ENCODE results near the gene PLEKHA5.
"Not testable (repeated sequence)": the region's sequence is repeated elsewhere in the genome, so short reads cannot be mapped to it uniquely, and the experiment has no call there.

Gene PLEKHA5

GRCh38 chr12:19302100-19302640, 172.6 kb downstream of the PLEKHA5 start:
- no peak for DNase-seq (ENCODE audit: low read depth)
- H3K4me3 ChIP-seq (ENCODE audit: low read depth, low read length) = no peak overlapping the region
- no peak for TF ChIP-seq CTCF (conservative IDR thresholded peaks at IDR 0.05; ENCODE audit: low read depth, low read length)

- TF ChIP-seq CTCF (conservative IDR thresholded peaks at IDR 0.05; ENCODE audit: low read depth, low read length) = no peak
- DNase-seq (ENCODE audit: low read depth) = no peak
- H3K4me3 ChIP-seq (ENCODE audit: low read depth, low read length) = no peak overlapping the region
These were observed 174.0 kb downstream of the PLEKHA5 start for GRCh38 chr12:19303496-19303895.

GRCh38 chr12:19304149-19304750, 174.7 kb downstream of the PLEKHA5 start:
- peak; percentile 15 for DNase-seq (ENCODE audit: low read depth)
- no peak overlapping the region for H3K4me3 ChIP-seq (ENCODE audit: low read depth, low read length)
- TF ChIP-seq CTCF (conservative IDR thresholded peaks at IDR 0.05; ENCODE audit: low read depth, low read length) = no peak

GRCh38 chr12:19305621-19306020, 176.1 kb downstream of the PLEKHA5 start:
- H3K4me3 ChIP-seq (ENCODE audit: low read depth, low read length) = not testable (repeated sequence)

GRCh38 chr12:19306366-19306765, 176.8 kb downstream of the PLEKHA5 start:
- no peak for DNase-seq (ENCODE audit: low read depth)
- TF ChIP-seq CTCF (conservative IDR thresholded peaks at IDR 0.05; ENCODE audit: low read depth, low read length) = no peak
- H3K4me3 ChIP-seq (ENCODE audit: low read depth, low read length) = no peak overlapping the region

More at GRCh38 chr12:19305621-19306020, 176.1 kb downstream of the PLEKHA5 start:
- not testable (repeated sequence) for DNase-seq (ENCODE audit: low read depth)

GRCh38 chr12:19307451-19307850, 177.9 kb downstream of the PLEKHA5 start:
- no peak for DNase-seq (ENCODE audit: low read depth)
- no peak overlapping the region for H3K4me3 ChIP-seq (ENCODE audit: low read depth, low read length)
- no peak for TF ChIP-seq CTCF (conservative IDR thresholded peaks at IDR 0.05; ENCODE audit: low read depth, low read length)

- TF ChIP-seq CTCF (conservative IDR thresholded peaks at IDR 0.05; ENCODE audit: low read depth, low read length) = no peak
- H3K4me3 ChIP-seq (ENCODE audit: low read depth, low read length) = no peak overlapping the region
- DNase-seq (ENCODE audit: low read depth) = no peak
These were observed 181.6 kb downstream of the PLEKHA5 start for GRCh38 chr12:19311165-19311564.
